Cardiac muscle cell (in vitro differentiated cells and primary cell): ENCODE results near the gene SHC3. TPM values are rescaled to one million over a fixed set of nuclear protein-coding genes. Genes with fewer than 3 reads are reported as not detected.

ENCODE experiments used
- DNase-seq, 2 donors: peaks; one replicate each; pipeline versions ENCODE4 v3.0.0 to v3.0.0-alpha.2; 2010 to 2017; ENCODE audit warnings: low read depth in 1 of 2, low spot score in 1 of 2
- H3K27ac ChIP-seq: fragments of 200-600 bp; sonication (generic); 2 replicates; pipeline ENCODE4 v1.5.1; 2016
- H3K27me3 ChIP-seq: fragments of 200-600 bp; sonication (generic); 2 replicates; pipeline ENCODE4 v1.6.0; 2016; ENCODE audit warnings: control low read depth
- H3K36me3 ChIP-seq: fragments of 200-600 bp; sonication (generic); 2 replicates; pipeline ENCODE4 v1.5.1; 2016; ENCODE audit warnings: control low read depth
- H3K4me1 ChIP-seq: fragments of 200-600 bp; sonication (generic); 2 replicates; pipeline ENCODE4 v1.8.1; 2017; ENCODE audit warnings: low read depth, mild to moderate bottlenecking, mixed run types
- H3K4me3 ChIP-seq: fragments of 200-600 bp; sonication (generic); 2 replicates; pipeline ENCODE4 v1.5.1; 2016; ENCODE audit warnings: mild to moderate bottlenecking
- H3K9me3 ChIP-seq: fragments of 200-600 bp; sonication (generic); 2 replicates; pipeline ENCODE4 v1.5.1; 2017; ENCODE audit warnings: low read depth, mild to moderate bottlenecking, control low read depth
- CTCF ChIP-seq: IDR thresholded peaks from 2 replicates; pipeline ENCODE4 v1.5.1; 2012; ENCODE audit warnings: low read depth, mild to moderate bottlenecking, low read length
- polyA plus RNA-seq: library from polyadenylated mRNA; unstranded; fragments of >200 nt; fragmentation: Nextera tagmentation; extraction: Ambion mirVana; gene quantifications from 2 replicates; pipeline ENCODE4 v1.2.1, GENCODE V29; 2016
- total RNA-seq: library from RNA; depleted of rRNA; stranded (reverse); fragments of >200 nt; gene quantifications from 2 replicates; pipeline ENCODE4 v1.2.3, GENCODE V29; 2016

SHC3 gene
- total and polyA plus RNA-seq, 2 experiments from 2014 or later: 0.27 to 0.34 TPM

- no peak for TF ChIP-seq CTCF
- no peak overlapping the region for H3K27ac ChIP-seq
- H3K4me1 ChIP-seq: peaks cover 4% of the 10 kb centered on the region
- H3K36me3 ChIP-seq: no peaks in the 10 kb centered on the region
- DNase-seq: no peak
- no peaks in the 10 kb centered on the region for H3K9me3 ChIP-seq
- peaks cover 35% of the 10 kb centered on the region for H3K27me3 ChIP-seq
- H3K4me3 ChIP-seq: no peak overlapping the region
Observed at GRCh38 chr9:89171693-89172092, 6.9 kb downstream of the SHC3 start.

GRCh38 chr9:89171231-89171630 is 7.4 kb downstream of the SHC3 start:
- H3K4me1 ChIP-seq: peaks cover 4% of the 10 kb centered on the region
- H3K9me3 ChIP-seq: no peaks in the 10 kb centered on the region
- peaks cover 31% of the 10 kb centered on the region for H3K27me3 ChIP-seq
- H3K36me3 ChIP-seq: no peaks in the 10 kb centered on the region
- DNase-seq: peak in 1 of 2 donors; percentile 23
- no peak for TF ChIP-seq CTCF
- H3K27ac ChIP-seq: no peak overlapping the region
- no peak overlapping the region for H3K4me3 ChIP-seq

GRCh38 chr9:89168901-89169813 is 9.5 kb downstream of the SHC3 start:
- no peaks in the 10 kb centered on the region for H3K36me3 ChIP-seq
- no peak overlapping the region for H3K4me3 ChIP-seq
- DNase-seq: no peak
- H3K27me3 ChIP-seq: peaks cover 10% of the 10 kb centered on the region
- no peak overlapping the region for H3K27ac ChIP-seq
- peaks cover 2% of the 10 kb centered on the region for H3K4me1 ChIP-seq
- TF ChIP-seq CTCF: no peak
- no peaks in the 10 kb centered on the region for H3K9me3 ChIP-seq

GRCh38 chr9:89167788-89168187 is 10.8 kb downstream of the SHC3 start:
- H3K36me3 ChIP-seq: no peaks in the 10 kb centered on the region
- H3K4me1 ChIP-seq: no peaks in the 10 kb centered on the region
- TF ChIP-seq CTCF: no peak
- no peak for DNase-seq
- H3K27ac ChIP-seq: no peak overlapping the region
- no peaks in the 10 kb centered on the region for H3K9me3 ChIP-seq
- peaks cover 3% of the 10 kb centered on the region for H3K27me3 ChIP-seq
- no peak overlapping the region for H3K4me3 ChIP-seq

- no peak for TF ChIP-seq CTCF
- no peak for DNase-seq
- no peaks in the 10 kb centered on the region for H3K27me3 ChIP-seq
- no peaks in the 10 kb centered on the region for H3K36me3 ChIP-seq
- H3K4me1 ChIP-seq: no peaks in the 10 kb centered on the region
- H3K27ac ChIP-seq: no peak overlapping the region
- H3K9me3 ChIP-seq: no peaks in the 10 kb centered on the region
- no peak overlapping the region for H3K4me3 ChIP-seq
Observed at GRCh38 chr9:89166852-89167251, 11.8 kb downstream of the SHC3 start.
